GM06990 (cell line): ENCODE data around the gene SLC23A2.

Source experiments
- DNase-seq: peaks from one replicate; pipeline ENCODE4 v3.0.0-alpha.2; 2011; ENCODE audit not compliant: insufficient read length; ENCODE audit errors: extremely low read depth
- H3K27me3 ChIP-seq: replicated peaks from 2 replicates; pipeline ENCODE4 v1.6.0; 2011; ENCODE audit warnings: low read length; ENCODE audit not compliant: control insufficient read depth, insufficient read depth
- H3K36me3 ChIP-seq: 2 replicates; pipeline ENCODE4 v1.5.1; 2011; ENCODE audit warnings: low read length; ENCODE audit not compliant: control insufficient read depth, insufficient read depth
- H3K4me3 ChIP-seq: replicated peaks from 2 replicates; pipeline ENCODE4 v1.5.1; 2011; ENCODE audit warnings: low read depth, mild to moderate bottlenecking, control low read depth, low read length
- CTCF ChIP-seq: IDR thresholded peaks from 2 replicates; pipeline ENCODE4 v1.5.1; 2011; ENCODE audit warnings: low read length, control low read depth, mild to moderate bottlenecking, inconsistent platforms; ENCODE audit not compliant: insufficient read depth, poor library complexity, severe bottlenecking

SLC23A2 gene

GRCh38 chr20:4835244-4836177 lies 165.8 kb downstream of the SLC23A2 start:
- no peak for DNase-seq

GRCh38 chr20:4833074-4833728 lies 168.1 kb downstream of the SLC23A2 start:
- no peaks in the 10 kb centered on the region for H3K27me3 ChIP-seq
- H3K36me3 ChIP-seq = no peaks in the 10 kb centered on the region
- TF ChIP-seq CTCF = no peak
- no peak for DNase-seq
- no peak overlapping the region for H3K4me3 ChIP-seq

More at GRCh38 chr20:4835244-4836177, 165.8 kb downstream of the SLC23A2 start:
- no peaks in the 10 kb centered on the region for H3K36me3 ChIP-seq
- H3K27me3 ChIP-seq = no peaks in the 10 kb centered on the region; the same call in 1 of the 2 replicates
- no peak for TF ChIP-seq CTCF
- no peak overlapping the region for H3K4me3 ChIP-seq

- TF ChIP-seq CTCF = no peak
- no peak overlapping the region for H3K4me3 ChIP-seq
Observed at GRCh38 chr20:4832469-4832868, 168.8 kb downstream of the SLC23A2 start.

GRCh38 chr20:4830696-4831095 lies 170.6 kb downstream of the SLC23A2 start:
- no peak for DNase-seq
- Histone ChIP-seq H3K27me3 (no peaks in the 10 kb centered on the region), H3K36me3 (no peaks in the 10 kb centered on the region), H3K4me3 (no peak overlapping the region)
- TF ChIP-seq CTCF = no peak

More at GRCh38 chr20:4832469-4832868, 168.8 kb downstream of the SLC23A2 start:
- H3K36me3 ChIP-seq = no peaks in the 10 kb centered on the region
- H3K27me3 ChIP-seq = no peaks in the 10 kb centered on the region
- DNase-seq = no peak

- H3K36me3 ChIP-seq = no peaks in the 10 kb centered on the region
- DNase-seq = no peak
- no peak overlapping the region for H3K4me3 ChIP-seq
- no peaks in the 10 kb centered on the region for H3K27me3 ChIP-seq
- TF ChIP-seq CTCF = no peak
Observed at GRCh38 chr20:4830259-4830658, 171.1 kb downstream of the SLC23A2 start.
